Colonic mucosa (tissue), 4 donors: ENCODE measurements around the gene PRRX2. TPM values are rescaled to one million over a fixed set of nuclear protein-coding genes. Genes with fewer than 3 reads are reported as not detected.
"Not testable (repeated sequence)": the region's sequence is repeated elsewhere in the genome, so short reads cannot be mapped to it uniquely, and the experiment has no call there.

ENCODE experiments used
- DNase-seq: peaks from one replicate; pipeline ENCODE4 v3.0.0-alpha.2; 2020
- H3K27ac ChIP-seq: fragments of 200-600 bp; one replicate; pipeline ENCODE4 v1.8.0; 2021
- H3K27me3 ChIP-seq: fragments of 200-600 bp; one replicate; pipeline ENCODE4 v1.8.0; 2021
- H3K36me3 ChIP-seq: fragments of 200-600 bp; one replicate; pipeline ENCODE4 v1.8.0; 2021
- H3K4me1 ChIP-seq: fragments of 200-600 bp; one replicate; pipeline ENCODE4 v1.8.0; 2021; ENCODE audit warnings: mild to moderate bottlenecking
- H3K4me3 ChIP-seq: fragments of 200-600 bp; one replicate; pipeline ENCODE4 v1.8.0; 2021
- H3K9ac ChIP-seq, 2 donors: one replicate each; pipeline ENCODE4 v1.7.0; 2013; ENCODE audit warnings: control low read depth in 2 of 2, low read depth in 2 of 2, low read length in 2 of 2
- H3K9me3 ChIP-seq: fragments of 200-600 bp; one replicate; pipeline ENCODE4 v1.8.0; 2021
- CTCF ChIP-seq: fragments of 200-600 bp; IDR thresholded peaks from one replicate; pipeline ENCODE4 v1.8.0; 2022; ENCODE audit warnings: antibody characterized with exemption, mild to moderate bottlenecking
- intact Hi-C: fragments of 100-400 bp; cut with DNase I; formaldehyde crosslinking; loops from one replicate; pipeline ENCODE4 v1.14.1; 2022
- total RNA-seq, 2 donors: library from RNA; stranded (reverse); fragmentation: NEBNext Ultra II Directional in 1 of 2; extraction: Animal tissue kit (Norgen Biotek cat#: 25700) in 1 of 2; gene quantifications; one replicate each; pipeline ENCODE4 v1.2.1, GENCODE V29; 2021
- donor health status: healthy.
- donor health status: DM: no; HTN: no; CAD: no.
- donor health status: DM: no; HTN: no; CAD: no.

Gene PRRX2
- total RNA-seq, 2 donors from 2014 or later, result 0.64 to 0.85 TPM

GRCh38 chr9:129633207-129633606 is 32.2 kb upstream of the PRRX2 start:
- Histone ChIP-seq H3K36me3 (peaks cover 15% of the 10 kb centered on the region), H3K9me3 (no peaks in the 10 kb centered on the region), H3K27ac (no peak overlapping the region), H3K9ac (no peak overlapping the region), H3K27me3 (no peaks in the 10 kb centered on the region), H3K4me3 (no peak overlapping the region), H3K4me1 (peaks cover under 1% of the 10 kb centered on the region)
- no peak for TF ChIP-seq CTCF
- DNase-seq, result no peak
- intact Hi-C loops, result no loop called here

- TF ChIP-seq CTCF, result no peak
- Histone ChIP-seq H3K27me3 (no peaks in the 10 kb centered on the region), H3K27ac (no peak overlapping the region), H3K9me3 (no peaks in the 10 kb centered on the region), H3K36me3 (peaks cover 17% of the 10 kb centered on the region), H3K9ac (no peak overlapping the region), H3K4me3 (no peak overlapping the region), H3K4me1 (no peaks in the 10 kb centered on the region)
- no peak for DNase-seq
- intact Hi-C loops, result no loop called here
Observed at GRCh38 chr9:129633848-129634247, 31.6 kb upstream of the PRRX2 start.

- DNase-seq, result no peak
- H3K4me1 ChIP-seq, result peaks cover 4% of the 10 kb centered on the region
- intact Hi-C loops, result no loop called here
- no peaks in the 10 kb centered on the region for H3K9me3 ChIP-seq
- TF ChIP-seq CTCF, result no peak
- no peaks in the 10 kb centered on the region for H3K27me3 ChIP-seq
- H3K9ac ChIP-seq, result no peak overlapping the region
- peaks cover 19% of the 10 kb centered on the region for H3K36me3 ChIP-seq
- H3K27ac ChIP-seq, result no peak overlapping the region
- no peak overlapping the region for H3K4me3 ChIP-seq
Observed at GRCh38 chr9:129635099-129636065, 30.1 kb upstream of the PRRX2 start.

GRCh38 chr9:129636343-129636742 is 29.1 kb upstream of the PRRX2 start:
- H3K4me1 ChIP-seq, result peaks cover 14% of the 10 kb centered on the region
- intact Hi-C loops, H3K27me3 ChIP-seq, H3K4me3 ChIP-seq, H3K9me3 ChIP-seq, H3K9ac ChIP-seq, DNase-seq, H3K27ac ChIP-seq: not testable (repeated sequence)
- peaks cover 19% of the 10 kb centered on the region for H3K36me3 ChIP-seq

- intact Hi-C loops, result no loop called here
- no peak for TF ChIP-seq CTCF
- Histone ChIP-seq H3K9me3 (no peaks in the 10 kb centered on the region), H3K36me3 (peaks cover 19% of the 10 kb centered on the region), H3K4me1 (peaks cover 14% of the 10 kb centered on the region), H3K4me3 (no peak overlapping the region), H3K27ac (no peak overlapping the region), H3K9ac (no peak overlapping the region), H3K27me3 (no peaks in the 10 kb centered on the region)
- DNase-seq, result no peak
Observed at GRCh38 chr9:129637102-129637501, 28.3 kb upstream of the PRRX2 start.
